Lung (tissue), 12 donors: ENCODE results near the gene COBL. TPM values are rescaled to one million over a fixed set of nuclear protein-coding genes. Genes with fewer than 3 reads are reported as not detected.
A peak's percentile ranks its signal among the peaks of the same experiment; 100 is the strongest.

Source experiments
- ATAC-seq: fragments of 200-7000 bp; cut with Tn5 transposase; one replicate; pipeline ENCODE4 v1.9.1; 2020; ENCODE audit warnings: moderate number of reproducible peaks; ENCODE audit not compliant: insufficient read depth, low FRiP score
- DNase-seq, 3 donors: peaks; one replicate each; pipeline ENCODE4 v3.0.0-alpha.2; 2013 to 2017
- H3K27ac ChIP-seq, 2 donors: one replicate each; pipeline ENCODE4 v1.5.1; 2013; ENCODE audit warnings: mild to moderate bottlenecking in 2 of 2, moderate library complexity in 2 of 2, control low read depth in 1 of 2, inconsistent platforms in 1 of 2, low read depth in 1 of 2, low read length in 1 of 2
- H3K27me3 ChIP-seq, 3 donors: one replicate each; pipeline ENCODE4 v1.5.1; 2013; ENCODE audit warnings: low read length in 2 of 3; ENCODE audit not compliant: control insufficient read depth in 3 of 3, insufficient read depth in 3 of 3
- H3K36me3 ChIP-seq, 4 donors: one replicate each; pipeline ENCODE4 v1.5.1; 2013; ENCODE audit warnings: low read length in 4 of 4, mild to moderate bottlenecking in 1 of 4, moderate library complexity in 1 of 4; ENCODE audit not compliant: control insufficient read depth in 4 of 4, insufficient read depth in 4 of 4
- H3K4me1 ChIP-seq, 5 donors: one replicate each; pipeline ENCODE4 v1.5.1; 2013; ENCODE audit warnings: low read length in 5 of 5, mild to moderate bottlenecking in 2 of 5, moderate library complexity in 1 of 5; ENCODE audit not compliant: control insufficient read depth in 5 of 5, insufficient read depth in 5 of 5
- H3K4me3 ChIP-seq: one replicate; pipeline ENCODE4 v1.5.1; 2013; ENCODE audit warnings: mild to moderate bottlenecking, control low read depth, moderate library complexity
- H3K9ac ChIP-seq, 2 donors: one replicate each; pipeline ENCODE4 v1.5.1; 2013; ENCODE audit warnings: low read length in 2 of 2, control low read depth in 1 of 2; ENCODE audit not compliant: insufficient read depth in 1 of 2
- H3K9me3 ChIP-seq, 4 donors: one replicate each; pipeline ENCODE4 v1.5.1; 2013; ENCODE audit warnings: low read length in 3 of 4, mild to moderate bottlenecking in 1 of 4, moderate library complexity in 1 of 4; ENCODE audit not compliant: control insufficient read depth in 4 of 4, insufficient read depth in 3 of 4
- WGBS, 2 donors: extraction: QIAGEN DNeasy Blood & Tissue Kit; methylation state at CpG; one replicate each; pipeline ENCODE4 v1.1.7; 2013; 5-methylcytosine and 5-hydroxymethylcytosine counted together
- polyA plus RNA-seq, 2 donors: library from polyadenylated mRNA; stranded (reverse); fragments of 200-250 nt; gene quantifications; one replicate each; pipeline ENCODE4 v1.2.1, GENCODE V29; 2013
- total RNA-seq, 2 donors: library from RNA; depleted of rRNA in 1 of 2; stranded (reverse); fragments of >200 nt in 1 of 2; gene quantifications; one replicate each; pipeline ENCODE4 v1.2.1, GENCODE V29; 2014 to 2021
- TF ChIP-seq, protein P1 (sequence below): IDR thresholded peaks from 2 replicates; pipeline ENCODE4 v1.5.1; 2012; ENCODE audit warnings: mild to moderate bottlenecking; ENCODE audit errors: control extremely low read depth, extremely low read depth
- donor health status: control.
- donor health status: control.
- donor health status: Bipolar disorder and iron deficiency.
- donor health status: healthy.
- donor health status: DM: yes; HTN: yes; CAD: no.

COBL gene
- total and polyA plus RNA-seq, 4 donors, result 6.3 to 38.1 (median 15.0) TPM

DNA sequence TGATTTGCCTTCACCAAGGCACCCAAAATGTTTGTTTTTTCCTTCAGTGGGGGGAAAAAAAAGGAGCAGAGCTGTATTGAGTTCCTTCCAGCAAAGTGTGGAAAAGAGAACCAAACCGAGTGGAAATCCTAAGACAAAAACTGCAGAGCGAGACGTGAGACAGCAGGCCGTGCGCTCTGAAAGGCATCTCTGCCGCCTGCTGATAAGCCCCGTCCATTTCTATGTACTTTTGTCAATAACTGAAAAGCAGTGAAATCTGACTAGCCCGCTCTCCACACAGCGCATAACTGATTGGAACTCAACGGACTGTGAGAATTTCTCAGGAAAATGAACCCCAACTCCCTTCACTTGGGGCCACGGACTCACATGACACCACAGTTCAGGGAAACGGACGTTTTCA is 83.2 kb downstream of the COBL start:
- Histone ChIP-seq H3K36me3 (no peaks in the 10 kb centered on the region), H3K9ac (no peak overlapping the region), H3K9me3 (no peaks in the 10 kb centered on the region), H3K27ac (no peak overlapping the region), H3K4me1 (peaks cover 0 to 58% (median 20%) of the 10 kb centered on the region in 5 donors), H3K27me3 (no peaks in the 10 kb centered on the region), H3K4me3 (no peak overlapping the region)
- ATAC-seq (no peak), DNase-seq (peak in 2 of 3 donors; percentile 25 to 36)
- TF ChIP-seq, protein P1, sequence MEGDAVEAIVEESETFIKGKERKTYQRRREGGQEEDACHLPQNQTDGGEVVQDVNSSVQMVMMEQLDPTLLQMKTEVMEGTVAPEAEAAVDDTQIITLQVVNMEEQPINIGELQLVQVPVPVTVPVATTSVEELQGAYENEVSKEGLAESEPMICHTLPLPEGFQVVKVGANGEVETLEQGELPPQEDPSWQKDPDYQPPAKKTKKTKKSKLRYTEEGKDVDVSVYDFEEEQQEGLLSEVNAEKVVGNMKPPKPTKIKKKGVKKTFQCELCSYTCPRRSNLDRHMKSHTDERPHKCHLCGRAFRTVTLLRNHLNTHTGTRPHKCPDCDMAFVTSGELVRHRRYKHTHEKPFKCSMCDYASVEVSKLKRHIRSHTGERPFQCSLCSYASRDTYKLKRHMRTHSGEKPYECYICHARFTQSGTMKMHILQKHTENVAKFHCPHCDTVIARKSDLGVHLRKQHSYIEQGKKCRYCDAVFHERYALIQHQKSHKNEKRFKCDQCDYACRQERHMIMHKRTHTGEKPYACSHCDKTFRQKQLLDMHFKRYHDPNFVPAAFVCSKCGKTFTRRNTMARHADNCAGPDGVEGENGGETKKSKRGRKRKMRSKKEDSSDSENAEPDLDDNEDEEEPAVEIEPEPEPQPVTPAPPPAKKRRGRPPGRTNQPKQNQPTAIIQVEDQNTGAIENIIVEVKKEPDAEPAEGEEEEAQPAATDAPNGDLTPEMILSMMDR, result no peak
- 84 to 89% methylated on average over 13 of the region's 13 CpGs for WGBS, 2 donors

DNA sequence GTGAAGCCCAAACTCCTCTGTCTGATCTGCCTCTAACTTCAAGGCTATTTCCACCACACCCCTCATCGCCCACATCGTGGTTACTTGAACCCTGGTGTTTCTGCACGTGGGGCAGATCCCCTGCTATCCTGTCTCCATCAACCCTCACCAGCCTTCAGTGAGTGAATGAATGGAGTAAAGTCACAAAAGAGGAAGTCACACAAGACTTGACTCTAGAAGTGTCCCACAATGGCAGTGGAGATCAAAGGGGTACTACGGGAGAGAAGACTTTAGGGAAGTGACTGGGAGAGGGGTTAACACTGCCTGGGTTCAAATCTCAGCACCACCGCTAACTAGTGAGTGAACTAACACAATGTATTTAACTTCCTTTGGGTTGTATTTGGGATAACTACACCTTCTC is 85.9 kb downstream of the COBL start:
- H3K4me3 ChIP-seq, result no peak overlapping the region
- WGBS, 2 donors, result 76 to 82% methylated on average over 5 of the region's 5 CpGs
- no peaks in the 10 kb centered on the region for H3K36me3 ChIP-seq
- no peak for DNase-seq
- no peaks in the 10 kb centered on the region for H3K27me3 ChIP-seq
- no peak overlapping the region for H3K9ac ChIP-seq
- no peak for ATAC-seq
- H3K9me3 ChIP-seq, result peaks cover 0 to 2% (median 0%) of the 10 kb centered on the region in 4 donors
- TF ChIP-seq, protein P1, result no peak
- H3K27ac ChIP-seq, result no peak overlapping the region
- H3K4me1 ChIP-seq, result peaks cover 0 to 50% (median 16%) of the 10 kb centered on the region in 5 donors

DNA sequence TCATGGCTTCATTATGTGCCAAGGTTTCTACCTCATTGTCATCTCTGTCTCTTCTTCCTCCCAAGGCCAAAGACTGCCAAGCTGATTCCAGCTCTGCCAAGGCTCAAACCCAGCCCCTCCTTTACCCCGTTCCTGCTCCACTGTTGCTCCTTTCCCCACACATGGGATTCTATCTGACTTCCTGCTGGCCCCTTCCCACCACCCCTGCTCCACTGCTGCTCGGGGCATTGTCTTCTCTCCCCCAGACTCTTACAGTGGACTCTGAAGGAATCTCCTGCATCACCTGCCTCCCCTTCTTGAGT is 86.3 kb downstream of the COBL start:
- 84 to 88% methylated on average over 2 of the region's 2 CpGs for WGBS, 2 donors
- H3K9ac ChIP-seq, result no peak overlapping the region
- H3K27me3 ChIP-seq, result no peaks in the 10 kb centered on the region
- ATAC-seq (no peak), DNase-seq (no peak)
- H3K4me1 ChIP-seq, result peaks cover 0 to 45% (median 16%) of the 10 kb centered on the region in 5 donors
- H3K27ac ChIP-seq, result no peak overlapping the region
- peaks cover 0 to 2% (median 0%) of the 10 kb centered on the region in 4 donors for H3K9me3 ChIP-seq
- no peak overlapping the region for H3K4me3 ChIP-seq
- TF ChIP-seq, protein P1, result no peak
- H3K36me3 ChIP-seq, result no peaks in the 10 kb centered on the region

DNA sequence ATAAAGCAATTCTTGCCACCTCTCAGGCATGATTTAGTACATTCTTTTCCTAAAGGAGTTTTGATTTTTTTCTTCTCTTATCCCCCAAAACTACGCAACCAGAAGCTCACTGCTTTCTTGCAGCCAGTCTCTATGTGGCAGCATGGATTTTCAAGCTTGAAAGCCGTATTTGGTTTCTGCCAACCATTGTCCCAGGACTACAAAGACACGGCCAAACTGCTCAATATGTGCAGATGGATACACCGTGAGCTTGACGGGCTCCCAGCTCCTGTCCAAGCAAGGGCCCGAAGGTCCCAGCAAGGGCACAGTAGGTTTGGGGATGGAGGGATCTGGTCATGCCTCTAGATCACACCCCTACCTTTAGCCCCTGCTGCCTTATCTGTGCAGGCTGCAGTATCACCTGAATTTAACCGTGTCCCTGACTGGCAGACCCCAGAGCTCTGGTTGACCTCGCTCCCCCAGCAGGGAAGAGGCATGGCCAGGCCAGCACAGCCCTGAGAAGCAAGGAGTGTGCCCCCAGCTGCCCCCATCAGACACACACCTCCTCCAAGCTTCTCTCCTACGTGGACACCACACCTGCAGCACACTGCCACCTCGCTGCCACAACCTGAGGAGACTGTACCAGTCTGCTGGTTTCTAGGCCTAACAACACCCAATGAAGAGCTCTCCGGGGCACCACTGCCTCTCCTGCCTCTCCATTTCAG is 86.8 kb downstream of the COBL start:
- WGBS, 2 donors, result 94 to 96% methylated on average over 11 of the region's 11 CpGs

More for the DNA sequence above, 86.8 kb downstream of the COBL start:
- Histone ChIP-seq H3K4me3 (no peak overlapping the region), H3K4me1 (peaks cover 0 to 40% (median 16%) of the 10 kb centered on the region in 5 donors), H3K9ac (no peak overlapping the region), H3K9me3 (peaks cover 0 to 2% (median 0%) of the 10 kb centered on the region in 4 donors), H3K36me3 (no peaks in the 10 kb centered on the region), H3K27me3 (no peaks in the 10 kb centered on the region), H3K27ac (no peak overlapping the region)
- ATAC-seq, result no peak
- TF ChIP-seq, protein P1, result no peak
- no peak for DNase-seq
